GM12873 (cell line): ENCODE data around the gene CADM3.
A peak's percentile ranks its signal among the peaks of the same experiment; 100 is the strongest.

Experiments
- TF ChIP-seq, protein P1 (sequence below): IDR thresholded peaks from 2 replicates; pipeline ENCODE4 v1.5.1; 2012; ENCODE audit warnings: low read depth, mild to moderate bottlenecking, moderate library complexity, low read length, control low read depth; ENCODE audit not compliant: insufficient read depth; ENCODE audit errors: missing control alignments

Gene CADM3

DNA sequence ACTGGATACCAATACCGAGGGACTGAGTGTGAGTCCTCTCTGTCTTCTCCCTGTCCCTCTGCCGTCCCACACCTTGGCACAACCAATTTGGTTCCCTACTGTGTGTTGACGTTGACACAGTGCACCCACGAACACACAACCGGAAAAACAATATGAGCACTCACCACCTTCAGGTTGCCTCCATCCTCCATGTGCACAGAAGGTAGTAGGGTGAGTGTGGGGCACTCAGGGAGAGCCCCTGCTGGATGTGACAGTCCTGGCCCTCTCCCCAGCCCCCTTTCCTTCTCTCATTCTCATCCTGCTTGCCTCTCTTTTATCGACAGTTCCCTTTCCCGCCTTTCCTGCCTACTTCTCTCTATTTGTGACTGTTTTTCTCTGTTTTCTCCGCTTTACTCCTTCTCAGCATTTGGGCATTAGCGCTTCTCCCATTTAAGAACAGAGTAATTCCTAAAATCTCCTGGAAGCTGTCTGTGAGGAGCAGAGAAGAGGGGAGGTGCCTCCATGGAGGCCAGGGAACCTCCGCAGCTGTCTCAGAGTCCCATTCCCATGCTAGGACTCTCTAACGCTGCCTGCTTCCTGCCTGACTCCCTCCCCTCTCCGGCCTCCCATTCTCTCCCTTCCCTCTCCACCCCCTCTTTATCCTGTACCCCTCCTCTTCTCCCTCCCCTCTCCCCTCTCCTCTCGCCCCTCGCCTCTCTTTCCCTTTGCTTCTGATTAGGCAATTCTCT is 16.4 kb downstream of the CADM3 start:
- TF ChIP-seq, protein P1, sequence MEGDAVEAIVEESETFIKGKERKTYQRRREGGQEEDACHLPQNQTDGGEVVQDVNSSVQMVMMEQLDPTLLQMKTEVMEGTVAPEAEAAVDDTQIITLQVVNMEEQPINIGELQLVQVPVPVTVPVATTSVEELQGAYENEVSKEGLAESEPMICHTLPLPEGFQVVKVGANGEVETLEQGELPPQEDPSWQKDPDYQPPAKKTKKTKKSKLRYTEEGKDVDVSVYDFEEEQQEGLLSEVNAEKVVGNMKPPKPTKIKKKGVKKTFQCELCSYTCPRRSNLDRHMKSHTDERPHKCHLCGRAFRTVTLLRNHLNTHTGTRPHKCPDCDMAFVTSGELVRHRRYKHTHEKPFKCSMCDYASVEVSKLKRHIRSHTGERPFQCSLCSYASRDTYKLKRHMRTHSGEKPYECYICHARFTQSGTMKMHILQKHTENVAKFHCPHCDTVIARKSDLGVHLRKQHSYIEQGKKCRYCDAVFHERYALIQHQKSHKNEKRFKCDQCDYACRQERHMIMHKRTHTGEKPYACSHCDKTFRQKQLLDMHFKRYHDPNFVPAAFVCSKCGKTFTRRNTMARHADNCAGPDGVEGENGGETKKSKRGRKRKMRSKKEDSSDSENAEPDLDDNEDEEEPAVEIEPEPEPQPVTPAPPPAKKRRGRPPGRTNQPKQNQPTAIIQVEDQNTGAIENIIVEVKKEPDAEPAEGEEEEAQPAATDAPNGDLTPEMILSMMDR: no peak

DNA sequence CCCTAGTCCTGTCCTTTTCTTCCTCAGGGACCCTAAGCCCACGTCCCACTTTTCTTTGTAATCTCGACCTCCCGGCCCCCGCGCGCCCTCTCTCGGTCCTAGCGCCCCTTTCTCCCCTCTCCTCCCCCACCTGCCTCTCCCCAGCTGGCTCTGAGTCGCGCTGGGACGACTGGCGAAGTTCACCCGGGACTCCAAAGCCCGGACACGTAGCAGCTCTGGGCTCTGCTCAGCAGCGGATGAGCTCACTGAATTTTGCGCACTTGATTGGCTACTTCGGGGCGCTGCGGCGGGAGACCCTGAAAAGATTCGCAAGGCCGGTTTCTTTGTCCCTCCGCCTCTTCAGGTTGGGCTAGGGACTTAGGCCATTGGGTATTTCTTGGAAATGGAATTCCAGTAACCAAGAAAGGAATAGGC is 17.0 kb downstream of the CADM3 start:
- TF ChIP-seq, protein P1: no peak

DNA sequence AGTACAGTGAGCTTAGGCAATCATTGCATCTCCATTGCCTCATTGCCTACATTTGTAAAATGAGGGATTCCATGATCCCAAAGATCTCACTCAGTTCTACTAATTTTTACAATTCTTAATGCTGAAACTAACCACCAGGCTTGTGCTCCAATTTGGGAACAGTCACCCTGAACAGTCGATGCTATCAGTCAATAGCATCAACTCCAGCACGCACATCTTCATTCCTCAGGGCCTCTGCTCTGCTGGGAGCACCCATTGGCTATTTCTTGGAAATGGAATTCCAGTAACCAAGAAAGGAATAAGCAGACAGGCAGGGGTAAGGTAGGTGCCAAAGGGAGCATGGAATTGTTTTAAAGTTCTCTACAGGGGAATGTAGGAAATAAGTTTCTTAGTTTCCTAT is 19.0 kb downstream of the CADM3 start:
- TF ChIP-seq, protein P1: no peak

DNA sequence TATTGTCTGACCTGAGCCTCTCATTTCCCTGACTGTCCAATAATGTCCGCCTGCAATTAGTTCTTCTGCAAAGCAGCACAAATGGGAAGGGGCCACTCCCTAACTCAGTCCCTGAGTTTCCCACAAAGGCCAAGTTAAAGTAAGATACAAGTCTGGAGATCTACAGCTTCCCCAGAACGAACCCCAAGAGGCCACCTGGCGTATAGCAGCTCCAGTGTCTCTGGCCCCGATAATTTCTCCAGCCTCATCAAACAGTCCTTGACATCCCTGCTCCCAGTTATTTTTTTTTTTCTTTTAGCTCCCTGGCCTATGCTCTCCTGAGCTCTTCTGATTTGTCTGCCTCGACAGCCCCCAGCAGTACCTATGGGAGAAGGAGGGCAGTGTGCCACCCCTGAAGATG is 25.1 kb downstream of the CADM3 start:
- TF ChIP-seq, protein P1: peak; percentile 54

DNA sequence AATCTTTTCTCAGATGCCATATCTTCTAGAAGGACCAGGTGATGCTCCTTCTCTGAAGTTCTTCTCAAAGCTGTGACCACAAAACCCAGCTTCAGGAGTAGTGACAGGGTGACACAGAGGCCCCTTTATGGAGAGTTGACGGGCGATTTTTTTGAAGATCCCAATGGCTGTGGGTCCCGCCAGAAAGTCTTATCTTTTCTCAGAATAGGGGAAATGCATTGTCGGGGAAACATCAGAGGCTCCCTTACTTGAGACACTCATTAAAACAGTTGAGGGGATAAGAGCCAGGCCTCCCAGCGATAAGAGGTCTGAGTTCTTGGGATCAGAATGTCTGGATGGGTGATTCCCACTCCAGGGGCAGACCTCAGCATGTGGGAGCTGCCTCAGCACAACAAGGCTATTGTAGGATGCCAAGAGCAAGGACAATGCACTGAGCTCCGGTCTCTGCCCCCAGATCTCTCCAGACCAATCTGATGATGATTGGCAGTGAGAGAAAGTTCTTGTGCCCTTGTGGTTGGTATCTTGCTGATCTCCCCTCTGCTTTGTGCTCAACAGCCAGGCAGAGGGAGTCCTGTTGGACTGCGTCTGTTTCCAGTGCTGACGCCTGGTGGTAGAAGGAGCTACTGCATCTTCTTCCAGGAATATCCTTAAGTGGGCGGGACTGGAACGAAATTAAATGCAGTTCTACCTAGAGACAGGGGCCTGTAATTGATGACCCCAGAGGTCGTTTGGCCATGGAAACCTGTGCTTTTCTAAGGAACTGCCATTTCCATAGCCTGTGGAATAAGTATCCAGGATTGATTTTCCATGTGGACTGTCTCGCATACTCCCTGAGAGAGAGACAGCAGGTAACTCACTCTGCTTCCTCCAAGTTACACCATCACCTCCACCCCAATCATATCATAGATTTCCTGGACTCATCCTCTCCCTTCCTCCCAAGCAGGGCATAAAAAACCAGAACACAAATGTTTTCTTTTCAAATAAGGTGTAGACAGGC is 26.4 kb downstream of the CADM3 start:
- TF ChIP-seq, protein P1: peak; percentile 92

DNA sequence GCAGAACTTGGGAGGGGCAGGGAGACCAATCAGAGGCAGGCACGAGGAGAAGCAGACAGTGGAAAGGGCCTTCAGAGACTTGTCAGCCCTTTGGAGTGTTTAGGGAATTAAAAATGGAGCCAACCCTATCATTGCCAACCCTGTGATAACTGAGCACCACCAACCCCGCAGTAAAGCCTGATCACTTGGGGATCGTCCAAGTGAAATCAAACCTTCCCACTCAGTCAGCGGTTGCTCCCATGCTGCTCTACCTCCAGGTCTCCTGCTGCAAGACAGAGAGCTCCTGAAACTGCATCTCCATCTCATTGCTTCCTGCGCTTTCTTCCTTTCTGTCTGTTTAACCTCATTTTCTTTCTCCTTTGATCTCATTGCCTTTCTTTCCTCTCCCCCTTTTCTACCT is 28.5 kb downstream of the CADM3 start:
- TF ChIP-seq, protein P1: no peak

DNA sequence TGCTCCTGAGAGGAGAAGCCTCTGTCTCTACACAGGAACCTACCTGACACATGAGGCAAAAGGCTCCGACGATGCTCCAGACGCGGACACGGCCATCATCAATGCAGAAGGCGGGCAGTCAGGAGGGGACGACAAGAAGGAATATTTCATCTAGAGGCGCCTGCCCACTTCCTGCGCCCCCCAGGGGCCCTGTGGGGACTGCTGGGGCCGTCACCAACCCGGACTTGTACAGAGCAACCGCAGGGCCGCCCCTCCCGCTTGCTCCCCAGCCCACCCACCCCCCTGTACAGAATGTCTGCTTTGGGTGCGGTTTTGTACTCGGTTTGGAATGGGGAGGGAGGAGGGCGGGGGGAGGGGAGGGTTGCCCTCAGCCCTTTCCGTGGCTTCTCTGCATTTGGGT is 29.4 kb downstream of the CADM3 start:
- TF ChIP-seq, protein P1: no peak
